Activated CD8-positive, alpha-beta memory T cell treated with anti-CD3 and anti-CD28 coated beads for 24 hours (primary cell): ENCODE results near the gene DSC1.
"Not testable (repeated sequence)": the region's sequence is repeated elsewhere in the genome, so short reads cannot be mapped to it uniquely, and the experiment has no call there.

Source experiments
- DNase-seq: peaks from one replicate; pipeline ENCODE4 v3.0.0-alpha.2; 2020

The DSC1 gene

GRCh38 chr18:31162825-31163435 lies at the start of gene DSC1:
Gene DSC1, minus strand, starts transcription at chr18:31162856. Its CDS starts 262 bp downstream, at chr18:31162594.
- no peak for DNase-seq

GRCh38 chr18:31211047-31211446 lies 48.4 kb upstream of the DSC1 start:
- DNase-seq, result no peak

- no peak for DNase-seq
These were observed 46.4 kb upstream of the DSC1 start for GRCh38 chr18:31209041-31209440.

GRCh38 chr18:31207391-31207790 lies 44.7 kb upstream of the DSC1 start:
- DNase-seq, result no peak

- no peak for DNase-seq
These were observed 44.2 kb upstream of the DSC1 start for GRCh38 chr18:31206787-31207381.

GRCh38 chr18:31206071-31206470 lies 43.4 kb upstream of the DSC1 start:
- DNase-seq, result no peak

- DNase-seq, result no peak
These were observed 42.6 kb upstream of the DSC1 start for GRCh38 chr18:31205273-31205672.

- no peak for DNase-seq
These were observed 42.2 kb upstream of the DSC1 start for GRCh38 chr18:31204833-31205232.

GRCh38 chr18:31204166-31204565 lies 41.5 kb upstream of the DSC1 start:
- no peak for DNase-seq

GRCh38 chr18:31203794-31204148 lies 41.1 kb upstream of the DSC1 start:
- DNase-seq, result no peak

GRCh38 chr18:31203096-31203793 lies 40.6 kb upstream of the DSC1 start:
- no peak for DNase-seq

GRCh38 chr18:31199190-31199769 lies 36.6 kb upstream of the DSC1 start:
- no peak for DNase-seq

- DNase-seq, result no peak
These were observed 35.0 kb upstream of the DSC1 start for GRCh38 chr18:31197676-31198075.

- DNase-seq, result no peak
These were observed 32.4 kb upstream of the DSC1 start for GRCh38 chr18:31195063-31195462.

- no peak for DNase-seq
These were observed 29.6 kb upstream of the DSC1 start for GRCh38 chr18:31192086-31192776.

- no peak for DNase-seq
These were observed 28.3 kb upstream of the DSC1 start for GRCh38 chr18:31190919-31191318.

- no peak for DNase-seq
These were observed 27.1 kb upstream of the DSC1 start for GRCh38 chr18:31189757-31190156.

- DNase-seq, result no peak
These were observed 22.7 kb upstream of the DSC1 start for GRCh38 chr18:31185186-31185950.

GRCh38 chr18:31183302-31183701 lies 20.6 kb upstream of the DSC1 start:
- DNase-seq, result no peak

GRCh38 chr18:31177369-31177768 lies 14.7 kb upstream of the DSC1 start:
- DNase-seq, result not testable (repeated sequence)

- no peak for DNase-seq
These were observed 13.9 kb upstream of the DSC1 start for GRCh38 chr18:31176531-31176930.

- DNase-seq, result no peak
These were observed 8.6 kb upstream of the DSC1 start for GRCh38 chr18:31171144-31171839.
